ENCODE results near the gene PSMG3.
"Not testable (repeated sequence)": the region's sequence is repeated elsewhere in the genome, so short reads cannot be mapped to it uniquely, and the experiment has no call there.

Gene PSMG3

GRCh38 chr7:1596181-1597043 is 26.6 kb upstream of the PSMG3 start:
- no peak for DNase-seq

- no peak for DNase-seq
These were observed 25.8 kb upstream of the PSMG3 start for GRCh38 chr7:1595636-1596035.

GRCh38 chr7:1595027-1595426 is 25.2 kb upstream of the PSMG3 start:
- no peak for DNase-seq

GRCh38 chr7:1593904-1594421 is 24.1 kb upstream of the PSMG3 start:
- no peak for DNase-seq

- DNase-seq: no peak
These were observed 23.4 kb upstream of the PSMG3 start for GRCh38 chr7:1593091-1593866.

GRCh38 chr7:1592299-1592871 is 22.6 kb upstream of the PSMG3 start:
- no peak for DNase-seq

- no peak for DNase-seq
These were observed 22.0 kb upstream of the PSMG3 start for GRCh38 chr7:1591876-1592275.

- DNase-seq: no peak
These were observed 21.6 kb upstream of the PSMG3 start for GRCh38 chr7:1591396-1591795.

- no peak for DNase-seq
These were observed 21.1 kb upstream of the PSMG3 start for GRCh38 chr7:1590887-1591286.

GRCh38 chr7:1590476-1590875 is 20.6 kb upstream of the PSMG3 start:
- no peak for DNase-seq

GRCh38 chr7:1588978-1589377 is 19.1 kb upstream of the PSMG3 start:
- no peak for DNase-seq

GRCh38 chr7:1587738-1588137 is 17.9 kb upstream of the PSMG3 start:
- no peak for DNase-seq

GRCh38 chr7:1586827-1587705 is 17.2 kb upstream of the PSMG3 start:
- no peak for DNase-seq

- no peak for DNase-seq
These were observed 16.4 kb upstream of the PSMG3 start for GRCh38 chr7:1586126-1586826.

- no peak for DNase-seq
These were observed 15.5 kb upstream of the PSMG3 start for GRCh38 chr7:1585142-1585981.

GRCh38 chr7:1584700-1585099 is 14.9 kb upstream of the PSMG3 start:
- DNase-seq: no peak

GRCh38 chr7:1583241-1583930 is 13.6 kb upstream of the PSMG3 start:
- DNase-seq: not testable (repeated sequence)

GRCh38 chr7:1580422-1581030 is 10.7 kb upstream of the PSMG3 start:
- DNase-seq: no peak

- peak; percentile 65 for DNase-seq
These were observed 9.9 kb upstream of the PSMG3 start for GRCh38 chr7:1579481-1580421.

Data from stimulated activated naive CD4-positive, alpha-beta T cell treated with Interleukin-2 at 50 U/mL for 16 hours (primary cell).